Stimulated activated naive CD4-positive, alpha-beta T cell treated with Interleukin-2 at 50 U/mL for 16 hours (primary cell): ENCODE results near the gene SORCS2.

Experiments
- DNase-seq: peaks from one replicate; lab custom pipeline; 2025; lab: John Stamatoyannopoulos, UW

The SORCS2 gene

DNA sequence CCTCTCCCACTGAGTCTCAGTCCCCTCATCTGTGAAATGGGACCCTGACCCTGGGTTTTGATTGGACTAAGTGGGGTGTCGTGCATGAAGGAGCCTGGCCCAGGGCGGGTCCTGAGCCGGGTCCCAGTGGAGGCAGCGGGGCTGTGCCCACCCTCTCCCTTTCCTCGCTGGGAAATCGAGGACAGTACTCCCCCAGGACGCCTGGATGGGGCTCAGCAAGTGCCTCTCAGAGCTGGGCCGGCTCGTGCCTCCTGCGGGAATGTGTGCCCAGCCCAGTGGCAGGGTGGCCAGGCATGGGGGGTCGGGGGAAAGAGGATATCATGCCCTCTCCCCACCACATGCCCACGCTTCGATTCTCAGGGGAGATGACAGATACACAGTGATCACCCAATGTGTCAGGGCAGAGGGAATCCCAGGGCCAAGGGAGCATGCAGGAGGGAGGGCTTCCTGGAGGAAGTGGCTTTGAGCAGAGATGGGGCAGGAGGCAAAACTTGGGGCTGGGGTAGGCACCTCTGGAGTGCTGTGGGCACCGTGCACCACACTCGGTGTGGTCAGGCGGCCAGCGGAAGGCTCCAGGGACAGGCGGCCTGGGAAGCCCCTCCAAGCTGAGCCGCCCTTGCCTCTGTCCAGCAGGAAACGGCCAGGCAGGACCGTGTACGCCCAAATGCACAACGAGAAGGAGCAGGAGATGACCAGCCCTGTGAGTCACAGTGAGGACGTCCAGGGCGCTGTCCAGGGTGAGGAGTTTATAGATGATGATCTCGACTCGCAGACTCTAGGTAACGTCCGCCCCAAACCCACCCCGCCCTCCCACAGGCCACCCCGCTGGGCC is 544.3 kb downstream of the SORCS2 start:
- no peak for DNase-seq

DNA sequence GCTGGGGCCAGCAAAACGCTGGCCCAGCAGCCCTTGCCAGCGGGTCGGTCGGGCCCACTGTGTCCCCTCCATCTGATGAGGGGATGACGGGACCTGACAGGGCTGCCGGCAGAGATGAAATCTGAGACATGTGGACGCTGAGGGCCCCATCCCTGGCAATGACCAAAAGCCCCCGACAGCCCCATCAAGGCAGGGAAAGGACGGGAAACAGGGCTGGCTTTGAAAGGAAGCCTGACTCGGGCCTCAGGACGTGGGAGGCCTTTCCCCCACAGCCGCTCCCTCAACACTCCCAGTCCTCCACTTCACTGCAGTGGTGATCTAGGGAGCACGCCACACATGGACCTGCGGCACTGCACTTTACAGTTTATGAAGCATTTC is 544.9 kb downstream of the SORCS2 start:
- no peak for DNase-seq

DNA sequence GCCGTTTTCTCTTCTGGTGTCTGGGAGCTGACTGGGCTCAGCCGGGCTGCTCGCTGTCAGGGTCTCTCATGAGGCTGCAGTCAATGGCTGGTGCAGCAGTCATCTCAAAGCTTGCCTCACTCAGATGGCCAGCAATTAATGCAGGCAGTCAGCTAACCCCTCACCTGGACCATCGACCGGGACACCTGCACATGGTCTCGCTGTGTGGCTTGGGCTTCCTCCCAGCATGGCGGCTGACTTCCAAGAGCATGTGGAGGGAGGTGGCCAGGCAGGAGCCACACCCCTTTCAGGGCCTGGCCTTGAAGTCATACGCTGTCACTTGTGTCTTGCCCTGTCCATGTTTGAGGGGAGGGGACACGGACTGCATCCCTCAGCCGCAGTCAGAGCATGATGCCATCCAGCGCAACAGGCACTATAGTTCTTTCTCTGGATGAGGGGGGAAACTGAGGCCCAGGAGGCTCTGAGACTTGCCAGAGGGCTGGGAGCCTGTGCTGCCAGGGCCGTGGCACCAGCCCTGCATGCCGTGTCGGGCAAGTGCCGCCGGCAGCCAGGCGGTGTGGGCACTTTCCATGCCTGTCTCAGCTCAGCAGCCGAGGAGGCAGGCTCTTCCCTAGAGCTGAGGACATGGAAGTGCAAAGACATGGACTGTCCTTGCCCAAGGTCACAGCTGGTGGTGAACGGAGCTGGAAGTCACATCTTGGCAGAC is 545.6 kb downstream of the SORCS2 start:
- DNase-seq, result no peak

DNA sequence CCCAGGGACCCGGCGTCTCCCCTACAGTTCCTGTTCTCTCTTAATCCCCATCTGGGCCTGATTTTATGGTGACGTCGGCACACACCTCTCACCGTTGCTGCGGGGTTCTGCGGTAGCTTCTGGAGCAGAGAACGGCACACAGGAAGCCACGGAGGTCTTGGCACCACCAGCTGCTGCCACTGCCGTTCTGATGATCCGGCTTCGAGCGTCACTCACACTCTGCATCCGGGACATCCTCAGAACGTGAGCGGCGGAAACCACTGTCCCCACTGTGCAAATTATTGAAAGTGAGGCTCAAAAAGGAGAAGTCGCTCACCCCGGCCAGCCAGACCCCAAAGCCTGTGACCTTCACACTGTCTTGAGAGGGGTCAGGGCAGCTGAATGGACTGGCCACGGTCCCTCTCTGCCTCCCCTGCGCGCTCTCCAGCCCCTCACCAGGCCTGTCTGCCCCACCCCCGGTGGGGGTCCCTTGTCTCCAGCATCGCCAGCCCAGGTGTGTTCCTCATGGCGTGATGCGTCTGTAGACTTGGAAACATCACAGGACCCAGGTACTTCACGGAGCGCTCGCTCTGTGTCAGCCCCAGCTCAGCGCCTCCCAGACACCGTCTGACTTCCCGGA is 546.2 kb downstream of the SORCS2 start:
- no peak for DNase-seq

DNA sequence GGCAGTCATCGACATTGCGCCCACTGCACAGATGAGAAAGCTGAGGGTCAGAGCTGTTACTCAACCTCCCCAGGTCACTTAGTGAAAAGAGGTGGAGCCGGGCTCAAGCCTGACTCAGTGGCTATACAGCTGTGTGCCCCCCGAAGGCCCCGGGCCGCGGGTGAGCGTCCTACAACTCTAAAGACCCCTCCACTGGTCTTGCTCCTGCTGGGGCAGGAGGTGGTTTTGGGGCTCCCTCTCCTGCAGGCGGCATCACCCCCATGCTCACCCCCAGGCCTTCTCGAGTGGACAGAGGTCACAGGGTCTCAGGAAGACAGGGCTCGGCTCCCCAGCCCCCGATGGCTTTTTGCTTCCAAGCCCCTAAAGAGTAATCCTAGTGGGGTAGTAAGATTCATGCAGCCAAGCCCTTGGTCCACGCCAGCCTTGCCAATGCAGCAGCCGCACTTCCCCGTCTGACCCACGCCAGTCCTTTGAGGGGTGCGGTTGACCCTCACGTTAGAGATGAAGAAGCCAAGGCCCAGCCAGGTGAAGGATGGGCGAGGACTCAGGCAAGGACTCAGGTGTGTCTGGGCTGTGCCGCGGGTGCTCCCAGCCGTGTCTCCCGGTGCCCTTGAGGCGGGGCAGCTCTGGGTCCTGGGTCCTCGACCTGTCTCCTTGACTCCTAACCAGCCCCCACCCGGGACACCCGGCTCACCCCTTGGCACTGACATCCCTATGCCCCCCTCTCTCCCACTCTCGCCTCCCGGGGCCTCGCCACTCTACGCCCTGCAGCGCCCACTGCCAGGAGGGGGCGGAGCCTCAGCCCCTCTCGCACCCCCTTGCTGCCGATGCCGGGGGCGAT is 547.0 kb downstream of the SORCS2 start:
- DNase-seq, result no peak

DNA sequence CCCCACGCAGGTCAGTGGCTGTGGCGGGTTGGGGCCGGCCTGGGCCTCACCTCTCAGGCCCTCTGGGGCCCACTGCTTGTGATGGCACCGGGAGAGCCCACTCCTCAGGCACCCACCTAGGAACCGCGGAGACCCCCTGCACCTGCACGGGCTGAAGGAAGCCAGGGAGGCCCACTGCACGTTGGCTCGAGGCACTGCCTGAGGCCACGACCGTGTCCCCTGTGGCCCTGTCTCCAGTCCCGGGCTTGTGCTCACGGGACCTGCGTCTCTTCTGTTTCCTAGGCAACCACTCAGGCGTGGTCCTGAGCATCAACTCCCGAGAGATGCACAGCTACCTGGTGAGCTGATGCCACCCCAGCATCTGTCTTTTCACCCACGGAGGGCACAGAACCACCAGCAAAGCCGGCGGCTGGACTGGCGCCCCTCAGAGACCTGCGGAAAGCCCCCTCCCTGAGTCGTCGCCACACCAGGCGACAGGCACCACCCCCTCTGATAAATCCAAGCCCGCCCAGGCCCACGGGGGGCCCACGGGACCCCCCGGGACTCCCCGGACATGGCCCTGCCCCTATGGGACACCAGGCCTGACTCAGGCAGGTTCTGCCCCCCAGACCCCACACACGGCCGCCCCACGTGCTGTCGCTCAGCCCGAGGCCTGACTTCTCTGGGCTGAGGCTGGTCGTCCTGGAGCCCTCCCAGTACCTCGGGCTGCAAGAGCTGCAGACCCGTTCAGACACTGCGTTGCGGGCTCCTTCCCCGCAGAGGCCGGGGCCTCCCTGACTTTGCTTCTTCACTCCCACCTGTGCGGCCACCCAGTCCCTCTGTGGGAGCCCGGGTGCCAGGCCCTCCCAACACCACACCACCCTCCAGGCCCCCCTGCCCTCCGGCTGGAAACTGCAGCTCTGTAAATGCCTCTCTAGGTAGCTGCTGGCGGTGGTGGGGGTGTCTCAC is 547.9 kb downstream of the SORCS2 start:
- DNase-seq, result no peak

DNA sequence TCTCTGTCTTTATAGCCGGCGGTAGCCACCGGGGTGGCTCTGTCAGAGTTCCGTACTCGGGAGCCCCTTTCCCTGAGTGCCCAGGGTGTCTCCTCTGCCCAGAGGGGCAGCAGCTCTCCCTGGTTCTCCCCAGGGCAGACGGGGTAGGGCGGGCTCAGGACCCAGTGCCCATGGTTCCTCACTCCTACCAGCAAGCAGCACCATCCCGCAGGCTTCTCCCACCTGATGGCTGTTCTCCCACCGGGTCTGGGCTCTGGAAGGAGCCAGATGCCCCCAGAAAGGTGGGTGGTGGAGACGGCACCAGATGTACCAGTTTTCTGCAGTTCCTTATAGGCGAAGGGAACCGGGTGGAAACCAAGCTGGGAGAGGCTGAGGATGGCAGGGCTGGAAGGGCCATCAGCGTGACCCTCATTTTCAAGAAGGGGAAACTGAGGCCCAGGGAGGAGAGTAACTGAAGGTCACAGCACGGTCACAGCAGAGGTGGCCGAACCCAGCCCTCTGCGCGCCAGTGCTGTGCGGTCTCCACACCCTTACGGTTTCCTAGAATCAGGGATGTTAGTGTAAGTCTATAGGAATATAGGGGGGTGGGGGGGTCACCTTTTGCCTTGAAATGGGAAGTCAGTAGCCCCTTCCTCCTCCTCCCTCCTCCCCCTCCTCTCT is 548.7 kb downstream of the SORCS2 start:
- no peak for DNase-seq

DNA sequence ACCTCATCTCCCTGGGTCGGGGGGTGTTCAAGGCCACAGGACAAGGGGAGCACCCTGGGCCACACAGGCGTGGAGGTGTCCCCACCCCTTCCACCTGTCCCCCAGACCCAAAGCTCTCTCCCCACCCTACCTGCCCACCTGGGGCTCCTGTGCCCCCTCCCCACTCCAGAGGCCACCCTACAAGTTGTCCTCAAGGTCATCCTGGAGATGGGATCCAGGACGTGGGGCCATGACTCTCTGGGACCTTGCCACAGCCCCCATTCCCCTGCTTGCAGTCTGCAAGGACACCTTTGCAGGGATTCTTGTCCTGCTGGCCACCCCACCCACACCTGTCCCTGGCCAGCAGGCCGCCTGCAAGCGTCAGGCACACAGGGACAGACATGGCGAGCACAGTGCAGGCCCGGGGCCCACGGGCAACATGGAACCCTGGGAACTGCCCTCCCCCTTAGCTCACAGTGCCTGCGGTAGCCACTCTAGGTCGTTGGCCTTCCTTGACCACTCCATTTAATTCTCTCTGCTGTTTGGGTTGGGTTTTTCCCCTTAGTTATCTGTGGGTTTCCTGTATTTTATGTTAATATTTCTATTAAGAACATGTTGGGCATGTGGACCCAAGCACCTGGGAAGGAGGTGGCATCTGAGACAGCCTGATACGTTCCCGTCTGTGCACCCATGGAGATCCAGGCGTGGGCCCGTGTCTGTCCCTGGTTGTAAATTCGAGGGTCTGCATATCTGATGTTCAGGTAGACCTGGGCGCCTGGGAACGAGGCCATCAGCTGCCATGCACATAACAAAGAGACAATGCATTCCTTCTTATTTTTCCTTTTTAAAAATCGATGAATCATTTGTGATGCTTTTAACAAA is 549.8 kb downstream of the SORCS2 start:
- DNase-seq, result no peak

DNA sequence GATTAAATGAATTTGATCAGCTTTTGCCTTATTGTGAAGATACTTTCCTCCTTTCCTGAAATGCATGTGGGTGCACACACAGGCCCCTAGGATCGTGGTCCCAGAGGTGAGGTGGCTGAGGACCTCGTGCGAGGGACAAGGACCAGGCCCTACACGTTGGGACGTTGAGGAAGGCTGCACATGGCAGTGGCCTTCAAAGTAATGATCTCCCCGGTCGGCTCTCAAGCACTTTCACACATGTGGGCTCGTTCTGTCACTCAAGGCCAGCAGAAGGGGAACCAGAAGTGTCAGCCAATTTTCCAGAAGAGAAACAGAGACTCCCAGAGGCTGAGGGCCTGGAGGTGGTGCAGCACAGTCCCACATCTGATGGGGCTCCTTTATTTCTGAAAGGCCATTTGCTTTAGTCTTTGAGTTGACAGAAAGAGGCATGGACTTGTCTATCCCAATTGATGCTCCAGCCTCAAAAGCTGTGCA is 550.5 kb downstream of the SORCS2 start:
- DNase-seq, result no peak

DNA sequence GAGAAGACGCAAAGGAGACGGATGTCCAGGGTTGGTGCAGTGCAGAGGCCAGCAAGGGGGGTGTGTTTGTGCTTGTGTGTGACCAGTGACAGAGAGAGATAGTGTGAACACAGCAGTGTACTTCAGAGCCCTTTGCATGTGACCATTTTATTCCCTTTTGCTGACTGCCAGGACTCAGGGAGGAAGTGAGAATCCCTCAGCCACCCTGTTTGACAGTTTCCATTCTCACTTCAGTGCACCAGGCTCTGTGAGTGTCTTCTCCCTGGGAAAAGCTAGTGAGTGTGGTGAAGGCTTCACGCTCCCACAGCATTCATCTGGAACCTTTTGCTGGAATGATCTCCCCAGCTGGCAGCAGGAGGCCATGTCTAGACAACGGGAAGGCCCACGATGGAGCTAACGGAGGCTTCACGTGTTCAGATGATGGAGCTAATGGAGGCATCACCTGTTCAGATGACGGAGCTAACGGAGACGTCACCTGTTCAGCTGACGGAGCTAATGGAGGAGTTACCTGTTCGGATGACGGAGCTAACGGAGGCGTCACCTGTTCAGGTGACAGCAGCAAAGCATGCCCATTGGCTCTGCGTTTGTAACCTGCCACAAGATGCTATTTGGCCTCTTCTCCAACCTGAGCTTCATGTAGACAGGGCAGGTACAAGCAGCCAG is 551.9 kb downstream of the SORCS2 start:
- no peak for DNase-seq

DNA sequence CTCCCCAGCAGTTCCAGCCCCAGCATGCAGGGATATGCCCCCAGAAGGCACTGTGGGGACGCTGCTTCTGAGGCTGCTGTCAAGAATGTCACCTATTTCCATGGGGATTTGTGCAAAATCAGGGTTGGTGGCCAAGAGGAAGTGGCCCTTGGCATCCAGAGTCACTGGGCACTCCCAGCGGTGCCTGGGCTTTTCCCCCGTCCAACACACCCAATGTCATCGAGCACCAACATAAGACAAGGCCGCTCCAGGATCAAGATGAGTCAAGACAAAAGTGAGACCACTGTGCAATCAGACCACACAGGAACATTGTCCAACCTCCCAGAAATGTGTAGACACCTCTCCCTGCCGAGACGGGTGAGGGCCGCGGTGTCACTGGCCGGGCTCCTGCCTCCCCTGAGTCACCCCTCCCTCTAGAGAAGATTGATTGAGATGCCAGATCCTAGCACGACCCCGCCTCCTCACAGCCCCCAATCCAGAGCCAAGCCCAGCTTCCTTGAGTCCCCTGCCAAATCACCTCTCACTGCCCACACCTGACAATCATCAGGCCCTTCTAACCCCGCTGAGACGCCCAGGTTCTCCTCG is 553.1 kb downstream of the SORCS2 start:
- no peak for DNase-seq

DNA sequence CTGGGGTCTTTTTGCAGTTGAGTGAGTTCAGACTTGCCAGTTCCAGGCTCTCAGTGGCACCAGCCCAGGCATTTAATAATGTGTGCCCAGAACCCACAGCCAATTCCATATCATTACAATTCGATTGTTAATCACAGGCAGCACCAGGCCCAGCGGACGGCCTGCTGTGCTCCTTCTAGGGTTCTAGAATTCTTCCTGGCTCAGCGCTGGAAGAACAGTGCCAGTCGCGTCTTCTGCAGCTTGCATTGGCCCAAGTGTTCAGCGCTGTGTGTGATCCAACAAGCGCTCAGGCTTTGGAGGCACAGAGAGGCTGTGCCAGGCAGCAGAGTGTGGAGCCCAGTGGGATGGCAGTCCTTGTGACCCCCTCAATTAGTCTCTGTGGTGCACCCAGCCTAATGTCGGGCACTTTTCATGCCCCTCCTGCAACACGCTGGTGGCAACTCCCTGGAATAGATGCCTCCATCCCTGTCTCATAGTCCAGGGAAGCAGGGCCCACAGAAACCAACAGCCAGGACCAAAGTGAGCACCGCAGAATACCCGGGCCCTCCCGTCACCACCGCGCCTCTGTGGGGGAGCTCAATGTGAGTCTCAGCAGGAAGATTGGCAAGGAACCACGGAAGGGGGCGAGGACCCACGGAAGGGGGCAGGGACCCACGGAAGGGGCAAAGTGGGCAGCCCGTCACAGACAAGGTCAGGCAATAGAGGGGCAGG is 554.2 kb downstream of the SORCS2 start:
- no peak for DNase-seq

DNA sequence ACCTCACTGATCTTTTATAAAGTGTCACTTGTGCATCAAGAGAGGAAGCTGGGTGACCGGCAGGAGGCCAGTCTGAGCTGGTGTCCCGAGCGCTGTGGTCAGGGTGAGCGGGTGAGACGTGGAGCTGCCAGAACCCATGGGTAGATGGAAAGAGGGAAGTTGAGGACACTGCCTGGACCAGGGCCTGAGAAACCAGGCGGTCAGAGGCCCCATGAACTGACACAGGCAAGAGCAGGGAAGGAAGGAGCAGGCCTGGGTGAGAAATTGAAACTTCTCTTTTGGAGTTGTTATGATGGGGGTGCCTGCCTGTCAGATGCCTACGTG is 554.7 kb downstream of the SORCS2 start:
- DNase-seq, result no peak

DNA sequence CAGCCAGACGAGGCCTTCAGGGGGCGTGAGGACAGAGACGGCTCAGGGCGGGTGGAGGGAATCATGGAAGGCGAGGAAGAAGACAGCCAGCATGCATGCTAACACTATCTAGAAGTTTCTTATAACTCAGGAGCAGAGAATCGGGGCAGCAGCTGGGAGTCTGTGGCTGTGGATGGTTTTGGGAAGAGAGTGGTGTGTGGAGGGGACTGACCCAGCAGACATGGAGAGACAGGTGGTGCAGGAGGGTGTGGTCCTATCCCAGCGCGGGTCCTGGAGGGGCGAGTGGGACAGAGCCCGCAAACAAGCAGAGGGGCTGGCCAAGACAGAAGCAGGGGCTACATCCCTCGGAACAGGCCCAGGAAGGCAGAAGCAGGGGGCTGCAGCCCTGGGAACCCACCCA is 555.2 kb downstream of the SORCS2 start:
- no peak for DNase-seq

DNA sequence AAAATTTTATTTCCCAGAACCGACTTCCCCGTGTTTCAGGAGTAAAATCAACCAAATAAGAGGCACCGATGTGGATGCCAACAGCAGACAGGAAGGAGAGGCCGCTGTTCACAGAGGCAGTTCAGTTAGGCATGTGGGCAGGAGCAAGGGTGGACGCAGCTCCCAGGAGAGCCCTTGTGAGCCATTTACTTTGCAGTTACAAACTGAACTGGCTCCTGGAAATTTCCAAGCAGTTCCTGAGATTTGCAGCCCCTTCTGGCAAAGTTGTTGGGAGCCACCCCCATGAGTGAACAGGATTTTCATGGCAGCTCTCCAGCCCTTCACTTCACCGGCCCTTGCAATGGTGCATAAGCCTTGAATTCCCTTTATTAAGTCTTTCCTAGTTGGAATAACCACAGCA is 558.2 kb downstream of the SORCS2 start:
- no peak for DNase-seq

DNA sequence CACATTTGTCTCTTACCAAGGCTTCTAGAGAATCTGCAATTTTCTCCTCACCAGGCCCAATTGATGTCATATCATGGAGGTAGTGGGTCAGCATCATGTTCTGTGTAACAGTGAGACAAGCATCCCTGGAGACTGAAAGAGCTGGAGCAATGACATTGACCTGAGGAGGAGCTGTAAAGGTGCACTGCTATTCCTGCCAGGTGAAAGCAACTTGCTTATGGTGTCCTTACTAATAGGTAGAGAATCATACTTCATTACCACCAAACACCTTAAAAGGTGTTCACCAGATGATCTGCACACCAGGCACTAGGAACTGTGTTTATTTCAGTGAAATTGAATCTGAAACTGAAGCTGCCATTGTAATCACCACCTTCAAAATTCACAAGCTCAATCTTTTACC is 558.6 kb downstream of the SORCS2 start:
- no peak for DNase-seq

DNA sequence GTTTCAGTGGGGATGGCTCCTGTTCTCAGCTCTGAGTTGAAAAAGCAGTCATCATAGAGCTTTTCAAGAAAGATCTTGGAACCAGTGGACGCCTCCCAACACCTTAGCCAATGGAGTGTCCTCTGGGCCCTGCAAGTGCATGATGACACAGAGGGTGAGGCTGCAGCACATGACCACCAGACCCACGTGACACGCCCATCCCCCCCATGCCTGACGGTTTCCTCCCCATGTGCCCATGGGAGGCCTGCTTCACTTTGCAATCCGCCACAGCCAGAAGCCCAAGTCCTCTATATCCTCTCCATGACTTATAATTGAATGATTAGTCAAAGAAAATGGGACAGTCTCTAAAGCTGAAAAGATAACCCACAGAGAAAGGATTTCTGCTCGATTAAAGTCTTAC is 560.3 kb downstream of the SORCS2 start:
- no peak for DNase-seq

DNA sequence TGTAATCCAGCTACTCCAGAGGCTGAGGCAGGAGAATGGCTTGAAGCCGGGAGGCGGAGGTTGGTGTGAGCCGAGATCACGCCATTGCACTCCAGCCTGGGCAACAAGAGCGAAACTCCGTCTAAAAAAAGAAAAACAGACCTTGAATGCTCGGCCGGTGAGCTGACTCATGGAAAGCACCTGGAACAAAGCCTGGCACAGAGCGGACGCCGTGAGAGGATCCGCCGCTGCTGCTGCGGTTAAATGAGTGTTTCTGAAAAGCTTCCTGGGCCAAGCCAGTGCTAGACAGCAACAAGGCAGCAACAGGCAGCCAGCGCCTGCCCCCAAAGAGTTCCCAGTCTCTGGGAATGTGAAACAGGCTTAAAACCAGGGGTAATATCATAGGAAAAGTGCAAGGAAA is 560.9 kb downstream of the SORCS2 start:
- DNase-seq, result no peak
